Measurements from ENCODE around the gene FXYD6. TPM values are rescaled to one million over a fixed set of nuclear protein-coding genes. Genes with fewer than 3 reads are reported as not detected.
A peak's percentile ranks its signal among the peaks of the same experiment; 100 is the strongest.

The FXYD6 gene
- total and polyA plus RNA-seq, 4 donors = 37.0 to 70.0 (median 43.9) TPM

GRCh38 chr11:117851106-117851505 lies 25.4 kb downstream of the FXYD6 start:
- Histone ChIP-seq H3K27ac (ENCODE audit: low read depth in 1 of 2, low read length in 1 of 2) (peak overlapping the region in 1 of 2 donors; percentile 5), H3K4me3 (no peak overlapping the region), H3K9me3 (ENCODE audit: control insufficient read depth in 4 of 4, insufficient read depth in 3 of 4, low read length in 3 of 4) (peaks cover 0 to 7% (median 2%) of the 10 kb centered on the region in 4 donors), H3K27me3 (ENCODE audit: control insufficient read depth in 3 of 3, insufficient read depth in 3 of 3, low read length in 2 of 3) (no peaks in the 10 kb centered on the region), H3K36me3 (ENCODE audit: control insufficient read depth in 4 of 4, insufficient read depth in 4 of 4, low read length in 4 of 4) (peaks cover 0 to 5% (median 2%) of the 10 kb centered on the region in 4 donors), H3K9ac (ENCODE audit: insufficient read depth in 1 of 2, low read length in 2 of 2) (no peak overlapping the region), H3K4me1 (ENCODE audit: control insufficient read depth in 5 of 5, insufficient read depth in 5 of 5, low read length in 5 of 5) (peaks cover 0 to 51% (median 24%) of the 10 kb centered on the region in 5 donors)
- WGBS, 2 donors = 71 to 84% methylated on average over 3 of the region's 3 CpGs
- no peak for ATAC-seq (ENCODE audit: insufficient read depth, low FRiP score)
- peak; percentile 62 to 82 (median 76) for DNase-seq
- TF ChIP-seq, protein P1, sequence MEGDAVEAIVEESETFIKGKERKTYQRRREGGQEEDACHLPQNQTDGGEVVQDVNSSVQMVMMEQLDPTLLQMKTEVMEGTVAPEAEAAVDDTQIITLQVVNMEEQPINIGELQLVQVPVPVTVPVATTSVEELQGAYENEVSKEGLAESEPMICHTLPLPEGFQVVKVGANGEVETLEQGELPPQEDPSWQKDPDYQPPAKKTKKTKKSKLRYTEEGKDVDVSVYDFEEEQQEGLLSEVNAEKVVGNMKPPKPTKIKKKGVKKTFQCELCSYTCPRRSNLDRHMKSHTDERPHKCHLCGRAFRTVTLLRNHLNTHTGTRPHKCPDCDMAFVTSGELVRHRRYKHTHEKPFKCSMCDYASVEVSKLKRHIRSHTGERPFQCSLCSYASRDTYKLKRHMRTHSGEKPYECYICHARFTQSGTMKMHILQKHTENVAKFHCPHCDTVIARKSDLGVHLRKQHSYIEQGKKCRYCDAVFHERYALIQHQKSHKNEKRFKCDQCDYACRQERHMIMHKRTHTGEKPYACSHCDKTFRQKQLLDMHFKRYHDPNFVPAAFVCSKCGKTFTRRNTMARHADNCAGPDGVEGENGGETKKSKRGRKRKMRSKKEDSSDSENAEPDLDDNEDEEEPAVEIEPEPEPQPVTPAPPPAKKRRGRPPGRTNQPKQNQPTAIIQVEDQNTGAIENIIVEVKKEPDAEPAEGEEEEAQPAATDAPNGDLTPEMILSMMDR (IDR thresholded peaks at IDR 0.05; ENCODE audit: control extremely low read depth, extremely low read depth) = no peak

DNA sequence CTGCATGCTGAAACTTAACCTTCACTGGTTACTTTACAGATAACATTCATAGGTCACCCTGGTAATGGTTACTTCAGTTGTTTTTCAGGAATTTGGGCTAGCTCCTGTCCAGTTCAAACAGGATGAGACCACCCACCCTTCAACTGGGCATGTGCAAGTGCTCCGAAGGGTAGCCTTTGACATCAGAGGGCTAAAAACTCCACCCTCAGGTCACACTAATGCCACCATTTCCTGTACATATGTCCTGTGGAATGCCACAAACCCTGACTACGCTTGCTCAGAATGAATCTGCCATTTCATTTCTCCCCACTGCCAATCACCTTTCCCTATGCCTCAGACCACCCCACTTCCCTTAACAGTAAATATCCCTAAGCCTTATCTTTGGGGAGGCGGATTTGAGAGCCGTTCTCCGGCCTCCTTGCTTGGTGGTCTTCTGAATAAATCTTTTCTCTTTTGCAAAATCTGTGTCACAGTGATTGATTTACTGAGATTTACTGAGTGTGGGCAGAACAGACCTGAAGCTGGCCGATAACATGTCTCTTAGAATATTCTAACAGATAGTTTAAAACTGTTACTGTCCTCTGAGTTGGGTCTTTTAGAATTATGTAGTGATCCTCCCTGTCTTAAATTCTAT lies 26.6 kb downstream of the FXYD6 start:
- H3K9me3 ChIP-seq (ENCODE audit: control insufficient read depth in 4 of 4, insufficient read depth in 3 of 4, low read length in 3 of 4) = peaks cover 0 to 7% (median 2%) of the 10 kb centered on the region in 4 donors
- peak overlapping the region in 1 of 2 donors; percentile 50 for H3K9ac ChIP-seq (ENCODE audit: insufficient read depth in 1 of 2, low read length in 2 of 2)
- WGBS, 2 donors = 69 to 72% methylated on average over 6 of the region's 6 CpGs
- H3K27ac ChIP-seq (ENCODE audit: low read depth in 1 of 2, low read length in 1 of 2) = no peak overlapping the region
- H3K4me1 ChIP-seq (ENCODE audit: control insufficient read depth in 5 of 5, insufficient read depth in 5 of 5, low read length in 5 of 5) = peaks cover 0 to 39% (median 13%) of the 10 kb centered on the region in 5 donors
- TF ChIP-seq, protein P1 (IDR thresholded peaks at IDR 0.05; ENCODE audit: control extremely low read depth, extremely low read depth) = no peak
- peaks cover 0 to 5% (median 2%) of the 10 kb centered on the region in 4 donors for H3K36me3 ChIP-seq (ENCODE audit: control insufficient read depth in 4 of 4, insufficient read depth in 4 of 4, low read length in 4 of 4)
- no peak for ATAC-seq (ENCODE audit: insufficient read depth, low FRiP score)
- H3K4me3 ChIP-seq = no peak overlapping the region
- H3K27me3 ChIP-seq (ENCODE audit: control insufficient read depth in 3 of 3, insufficient read depth in 3 of 3, low read length in 2 of 3) = no peaks in the 10 kb centered on the region
- peak in 1 of 3 donors; percentile 35 for DNase-seq

- Histone ChIP-seq H3K4me1 (ENCODE audit: control insufficient read depth in 5 of 5, insufficient read depth in 5 of 5, low read length in 5 of 5) (peaks cover 0 to 5% (median 3%) of the 10 kb centered on the region in 5 donors), H3K4me3 (no peak overlapping the region), H3K9ac (ENCODE audit: insufficient read depth in 1 of 2, low read length in 2 of 2) (no peak overlapping the region), H3K27ac (ENCODE audit: low read depth in 1 of 2, low read length in 1 of 2) (no peak overlapping the region), H3K36me3 (ENCODE audit: control insufficient read depth in 4 of 4, insufficient read depth in 4 of 4, low read length in 4 of 4) (peaks cover 0 to 16% (median 10%) of the 10 kb centered on the region in 4 donors), H3K9me3 (ENCODE audit: control insufficient read depth in 4 of 4, insufficient read depth in 3 of 4, low read length in 3 of 4) (no peaks in the 10 kb centered on the region), H3K27me3 (ENCODE audit: control insufficient read depth in 3 of 3, insufficient read depth in 3 of 3, low read length in 2 of 3) (no peaks in the 10 kb centered on the region)
- DNase-seq (peak; percentile 76 to 82 (median 76)), ATAC-seq (ENCODE audit: insufficient read depth, low FRiP score) (peak; percentile 74)
- 22 to 23% methylated on average over 9 of the region's 9 CpGs for WGBS, 2 donors
- TF ChIP-seq, protein P1 (IDR thresholded peaks at IDR 0.05; ENCODE audit: control extremely low read depth, extremely low read depth) = peak; percentile 98
Observed at GRCh38 chr11:117843666-117844484, 32.6 kb downstream of the FXYD6 start.
